H9 (cell line): ENCODE results near the gene MRPL27. TPM values are rescaled to one million over a fixed set of nuclear protein-coding genes. Genes with fewer than 3 reads are reported as not detected.

Experiments
- DNase-seq: peaks from one replicate; pipeline ENCODE4 v3.0.0-alpha.2; 2017
- H2AFZ ChIP-seq: one replicate; pipeline ENCODE4 v1.6.1; 2013; ENCODE audit warnings: mild to moderate bottlenecking, low read length, control low read depth, moderate library complexity
- H2AK5ac ChIP-seq: 2 replicates; pipeline ENCODE4 v1.6.1; 2013; ENCODE audit warnings: low read length, control low read depth, mixed read lengths; ENCODE audit not compliant: insufficient read length
- H2BK120ac ChIP-seq: one replicate; pipeline ENCODE4 v1.6.1; 2013; ENCODE audit warnings: low read depth, mild to moderate bottlenecking, low read length, control low read depth, inconsistent platforms; ENCODE audit not compliant: poor library complexity, severe bottlenecking
- H2BK12ac ChIP-seq: 2 replicates; pipeline ENCODE4 v1.6.1; 2013; ENCODE audit warnings: low read length, control low read depth, mixed read lengths, low read depth; ENCODE audit not compliant: insufficient read length
- H2BK15ac ChIP-seq: 2 replicates; pipeline ENCODE4 v1.6.1; 2013; ENCODE audit warnings: low read depth, low read length, control low read depth
- H2BK20ac ChIP-seq: one replicate; pipeline ENCODE4 v1.6.1; 2013; ENCODE audit warnings: low read depth, mild to moderate bottlenecking, low read length, control low read depth, inconsistent platforms; ENCODE audit not compliant: poor library complexity, severe bottlenecking
- H2BK5ac ChIP-seq: 2 replicates; pipeline ENCODE4 v1.6.1; 2013; ENCODE audit warnings: low read length, control low read depth, mixed read lengths; ENCODE audit not compliant: insufficient read length
- H3K14ac ChIP-seq: 2 replicates; pipeline ENCODE4 v1.6.1; 2013; ENCODE audit warnings: low read length, control low read depth; ENCODE audit not compliant: insufficient read depth
- H3K18ac ChIP-seq: 2 replicates; pipeline ENCODE4 v1.6.1; 2013; ENCODE audit warnings: low read depth, mild to moderate bottlenecking, mixed read lengths, low read length, control low read depth; ENCODE audit not compliant: insufficient read length
- H3K23ac ChIP-seq: 2 replicates; pipeline ENCODE4 v1.6.1; 2013; ENCODE audit warnings: low read length, control low read depth, mixed read lengths, low read depth; ENCODE audit not compliant: insufficient read length
- H3K23me2 ChIP-seq: 2 replicates; pipeline ENCODE4 v1.6.1; 2013; ENCODE audit warnings: low read depth, mild to moderate bottlenecking, mixed read lengths, low read length, control low read depth; ENCODE audit not compliant: insufficient read length, poor library complexity, severe bottlenecking
- H3K27ac ChIP-seq: 2 replicates; pipeline ENCODE4 v1.5.1; 2013; ENCODE audit warnings: low read length, control low read depth, mixed read lengths, low read depth; ENCODE audit not compliant: insufficient read length
- H3K27me3 ChIP-seq: 2 replicates; pipeline ENCODE4 v1.6.1; 2013; ENCODE audit warnings: low read length, control low read depth, inconsistent platforms; ENCODE audit not compliant: insufficient read depth
- H3K4ac ChIP-seq: 2 replicates; pipeline ENCODE4 v1.6.1; 2013; ENCODE audit warnings: low read depth, mild to moderate bottlenecking, control low read depth, inconsistent platforms, low read length, moderate library complexity
- H3K4me1 ChIP-seq: 2 replicates; pipeline ENCODE4 v1.6.1; 2013; ENCODE audit warnings: low read length, control low read depth, inconsistent platforms; ENCODE audit not compliant: insufficient read depth
- H3K4me2 ChIP-seq: 2 replicates; pipeline ENCODE4 v1.6.1; 2013; ENCODE audit warnings: low read length, control low read depth, mixed read lengths; ENCODE audit not compliant: insufficient read length, insufficient read depth
- H3K56ac ChIP-seq: 2 replicates; pipeline ENCODE4 v1.6.1; 2013; ENCODE audit warnings: low read depth, mild to moderate bottlenecking, mixed read lengths, low read length, control low read depth; ENCODE audit not compliant: insufficient read length
- H3K79me1 ChIP-seq: 2 replicates; pipeline ENCODE4 v1.6.1; 2013; ENCODE audit warnings: low read depth, mild to moderate bottlenecking, moderate library complexity, low read length, control low read depth, inconsistent platforms; ENCODE audit not compliant: insufficient read depth, poor library complexity, severe bottlenecking
- H3K79me2 ChIP-seq: 2 replicates; pipeline ENCODE4 v1.6.1; 2013; ENCODE audit warnings: low read length, control low read depth, inconsistent platforms; ENCODE audit not compliant: insufficient read depth
- H3K9ac ChIP-seq: 2 replicates; pipeline ENCODE4 v1.6.1; 2013; ENCODE audit warnings: low read length, control low read depth, mixed read lengths; ENCODE audit not compliant: insufficient read length; ENCODE audit errors: extremely low read depth
- H3K9me3 ChIP-seq: one replicate; pipeline ENCODE4 v1.6.1; 2013; ENCODE audit warnings: low read depth, low read length, inconsistent platforms; ENCODE audit not compliant: control insufficient read depth
- H3T11ph ChIP-seq: one replicate; pipeline ENCODE4 v1.6.1; 2013; ENCODE audit warnings: mild to moderate bottlenecking, low read length, control low read depth, inconsistent platforms
- H4K20me1 ChIP-seq: one replicate; pipeline ENCODE4 v1.6.1; 2013; ENCODE audit not compliant: control insufficient read depth, insufficient read length, insufficient read depth
- H4K5ac ChIP-seq: 2 replicates; pipeline ENCODE4 v1.6.1; 2013; ENCODE audit warnings: low read depth, mild to moderate bottlenecking, mixed read lengths, low read length, control low read depth; ENCODE audit not compliant: insufficient read length
- H4K8ac ChIP-seq: replicated peaks from 2 replicates; pipeline ENCODE4 v1.6.1; 2013; ENCODE audit warnings: low read length, control low read depth, mixed read lengths, low read depth; ENCODE audit not compliant: insufficient read length
- H4K91ac ChIP-seq: 2 replicates; pipeline ENCODE4 v1.6.1; 2013; ENCODE audit warnings: low read depth, mild to moderate bottlenecking, moderate library complexity, mixed read lengths, low read length, control low read depth; ENCODE audit not compliant: insufficient read length
- H3K27ac Mint-ChIP-seq, 3 experiments: 2 replicates in 2 of 3; 3 replicates in 1 of 3; pipeline ENCODE4 v1.8.0; 2020 to 2021; ENCODE audit warnings: mixed read lengths in 3 of 3, mild to moderate bottlenecking in 1 of 3, moderate library complexity in 1 of 3
- H3K27me3 Mint-ChIP-seq: 2 replicates; pipeline ENCODE4 v1.8.0; 2021; ENCODE audit warnings: low read depth, mild to moderate bottlenecking, moderate library complexity, mixed read lengths
- H3K36me3 Mint-ChIP-seq, 3 experiments: 2 replicates in 2 of 3; 3 replicates in 1 of 3; pipeline ENCODE4 v1.8.0; 2020 to 2021; ENCODE audit warnings: low read depth in 3 of 3, mixed read lengths in 3 of 3; ENCODE audit not compliant: insufficient read depth in 1 of 3
- H3K4me1 Mint-ChIP-seq, 2 experiments: 2 replicates each; pipeline ENCODE4 v1.8.0; 2020; ENCODE audit warnings: mixed read lengths in 2 of 2
- H3K4me3 Mint-ChIP-seq, 2 experiments: 2 replicates in 1 of 2; 3 replicates in 1 of 2; pipeline ENCODE4 v1.8.0; 2020 to 2021; ENCODE audit warnings: mild to moderate bottlenecking in 2 of 2, mixed read lengths in 2 of 2, moderate library complexity in 1 of 2
- H3K9me3 Mint-ChIP-seq, 2 experiments: 2 replicates in 1 of 2; 3 replicates in 1 of 2; pipeline ENCODE4 v1.8.0; 2020; ENCODE audit warnings: mild to moderate bottlenecking in 2 of 2, mixed read lengths in 2 of 2, moderate library complexity in 1 of 2
- total RNA-seq: library from RNA; stranded (reverse); gene quantifications from 2 replicates; pipeline ENCODE4 v1.2.1, GENCODE V29; 2021
- TF ChIP-seq, protein P1 (sequence below): fragments of 200-600 bp; sonication (generic); conservative IDR thresholded peaks from 3 replicates; pipeline ENCODE4 v1.8.0; 2021; ENCODE audit warnings: antibody characterized with exemption, mild to moderate bottlenecking

The MRPL27 gene
- total RNA-seq, 1 experiment from 2014 or later = 85.9 TPM

DNA sequence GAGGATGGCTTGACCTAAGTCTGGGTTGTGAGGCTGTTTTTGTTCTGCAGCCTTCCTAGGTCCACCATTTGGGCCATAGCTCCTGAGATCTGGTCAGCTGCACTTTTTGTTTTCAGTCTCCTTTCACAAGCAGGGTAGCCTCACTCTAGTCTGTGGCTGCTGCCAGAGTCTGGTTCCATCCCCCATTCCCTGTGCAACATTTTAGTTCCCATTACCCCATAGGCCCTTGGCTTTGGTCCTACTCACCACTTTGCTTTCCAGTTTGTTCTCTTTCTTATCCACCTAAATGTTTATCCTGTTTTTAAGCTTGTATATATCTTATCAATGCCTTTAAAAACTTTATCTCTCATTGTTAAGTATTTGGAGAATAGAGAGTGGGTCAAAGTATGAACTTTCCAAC, 33.6 kb downstream of the MRPL27 start:
- Histone ChIP-seq H2BK12ac (no peak overlapping the region), H3K4me1 (no peaks in the 10 kb centered on the region), H3T11ph (no peak overlapping the region), H3K9ac (no peak overlapping the region), H3K23ac (no peak overlapping the region), H4K8ac (no peak overlapping the region), H2BK15ac (no peak overlapping the region), H2BK20ac (no peak overlapping the region), H3K18ac (no peak overlapping the region), H2AFZ (no peak overlapping the region), H3K27me3 (no peaks in the 10 kb centered on the region), H3K4me2 (no peak overlapping the region), H4K5ac (no peak overlapping the region), H3K56ac (no peak overlapping the region), H2BK5ac (no peak overlapping the region), H3K4ac (no peak overlapping the region), H2BK120ac (no peak overlapping the region), H3K14ac (no peak overlapping the region), H2AK5ac (no peak overlapping the region), H3K79me2 (no peaks in the 10 kb centered on the region), H4K91ac (no peak overlapping the region), H3K23me2 (no peaks in the 10 kb centered on the region), H3K27ac (no peak overlapping the region), H3K79me1 (no peaks in the 10 kb centered on the region), H3K9me3 (peaks cover 5% of the 10 kb centered on the region), H4K20me1 (no peaks in the 10 kb centered on the region)
- Mint-ChIP-seq H3K4me1 (peaks cover 0 to under 1% of the 10 kb centered on the region in 2 experiments; a peak in 1 of 4 replicates), H3K4me3 (no peak overlapping the region), H3K27me3 (peaks cover 10% of the 10 kb centered on the region), H3K27ac (no peak overlapping the region), H3K36me3 (peaks cover 2 to 13% (median 5%) of the 10 kb centered on the region in 3 experiments; a peak in 4 of 7 replicates), H3K9me3 (peaks cover 15 to 16% of the 10 kb centered on the region in 2 experiments)
- no peak for DNase-seq
- TF ChIP-seq, protein P1, sequence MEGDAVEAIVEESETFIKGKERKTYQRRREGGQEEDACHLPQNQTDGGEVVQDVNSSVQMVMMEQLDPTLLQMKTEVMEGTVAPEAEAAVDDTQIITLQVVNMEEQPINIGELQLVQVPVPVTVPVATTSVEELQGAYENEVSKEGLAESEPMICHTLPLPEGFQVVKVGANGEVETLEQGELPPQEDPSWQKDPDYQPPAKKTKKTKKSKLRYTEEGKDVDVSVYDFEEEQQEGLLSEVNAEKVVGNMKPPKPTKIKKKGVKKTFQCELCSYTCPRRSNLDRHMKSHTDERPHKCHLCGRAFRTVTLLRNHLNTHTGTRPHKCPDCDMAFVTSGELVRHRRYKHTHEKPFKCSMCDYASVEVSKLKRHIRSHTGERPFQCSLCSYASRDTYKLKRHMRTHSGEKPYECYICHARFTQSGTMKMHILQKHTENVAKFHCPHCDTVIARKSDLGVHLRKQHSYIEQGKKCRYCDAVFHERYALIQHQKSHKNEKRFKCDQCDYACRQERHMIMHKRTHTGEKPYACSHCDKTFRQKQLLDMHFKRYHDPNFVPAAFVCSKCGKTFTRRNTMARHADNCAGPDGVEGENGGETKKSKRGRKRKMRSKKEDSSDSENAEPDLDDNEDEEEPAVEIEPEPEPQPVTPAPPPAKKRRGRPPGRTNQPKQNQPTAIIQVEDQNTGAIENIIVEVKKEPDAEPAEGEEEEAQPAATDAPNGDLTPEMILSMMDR = no peak
